Lower lobe of right lung (tissue), 2 donors: ENCODE results near the gene BET1L. TPM values are rescaled to one million over a fixed set of nuclear protein-coding genes. Genes with fewer than 3 reads are reported as not detected.
"Not testable (repeated sequence)": the region's sequence is repeated elsewhere in the genome, so short reads cannot be mapped to it uniquely, and the experiment has no call there.

Experiments used
- ATAC-seq, 2 donors: fragments of 200-7000 bp; cut with Tn5 transposase; one replicate each; pipeline ENCODE4 v1.9.1; 2020 to 2022; ENCODE audit warnings: mild to moderate bottlenecking in 2 of 2, moderate library complexity in 2 of 2
- DNase-seq: peaks from one replicate; pipeline ENCODE4 v3.0.0-alpha.2; 2020
- H3K27ac ChIP-seq: fragments of 200-600 bp; one replicate; pipeline ENCODE4 v1.8.0; 2022
- H3K27me3 ChIP-seq: fragments of 200-600 bp; one replicate; pipeline ENCODE4 v1.8.0; 2022; ENCODE audit warnings: low read depth
- H3K36me3 ChIP-seq: fragments of 200-600 bp; one replicate; pipeline ENCODE4 v1.8.0; 2022; ENCODE audit warnings: mild to moderate bottlenecking
- H3K4me1 ChIP-seq: fragments of 200-600 bp; one replicate; pipeline ENCODE4 v1.8.0; 2022
- H3K4me3 ChIP-seq: fragments of 200-600 bp; one replicate; pipeline ENCODE4 v1.8.0; 2022; ENCODE audit warnings: mild to moderate bottlenecking
- H3K9me3 ChIP-seq: fragments of 200-600 bp; one replicate; pipeline ENCODE4 v1.8.0; 2022
- CTCF ChIP-seq: fragments of 200-600 bp; IDR thresholded peaks from one replicate; pipeline ENCODE4 v1.8.0; 2022; ENCODE audit warnings: antibody characterized with exemption, mild to moderate bottlenecking
- intact Hi-C: fragments of 100-400 bp; cut with DNase I; formaldehyde crosslinking; loops from one replicate; pipeline ENCODE4 v1.11.0; 2022
- total RNA-seq: library from RNA; stranded (reverse); fragmentation: NEBNext Ultra II Directional; extraction: Animal tissue kit (Norgen Biotek cat#: 25700); gene quantifications from one replicate; pipeline ENCODE4 v1.2.1, GENCODE V29; 2021
- donor health status: DM: no; HTN: yes; CAD: no; lungs with severe emphysema.

The BET1L gene
- total RNA-seq, 1 donor from 2014 or later, result 54.2 TPM

GRCh38 chr11:196786-197731 lies 10.1 kb downstream of the BET1L start:
- Histone ChIP-seq H3K9me3 (no peaks in the 10 kb centered on the region), H3K27ac (no peak overlapping the region), H3K4me3 (no peak overlapping the region), H3K4me1 (peaks cover 10% of the 10 kb centered on the region), H3K27me3 (no peaks in the 10 kb centered on the region), H3K36me3 (peaks cover 13% of the 10 kb centered on the region)
- no peak for TF ChIP-seq CTCF
- intact Hi-C loops, result no loop called here
- DNase-seq (peak; percentile 41), ATAC-seq (no peak)

DNA sequence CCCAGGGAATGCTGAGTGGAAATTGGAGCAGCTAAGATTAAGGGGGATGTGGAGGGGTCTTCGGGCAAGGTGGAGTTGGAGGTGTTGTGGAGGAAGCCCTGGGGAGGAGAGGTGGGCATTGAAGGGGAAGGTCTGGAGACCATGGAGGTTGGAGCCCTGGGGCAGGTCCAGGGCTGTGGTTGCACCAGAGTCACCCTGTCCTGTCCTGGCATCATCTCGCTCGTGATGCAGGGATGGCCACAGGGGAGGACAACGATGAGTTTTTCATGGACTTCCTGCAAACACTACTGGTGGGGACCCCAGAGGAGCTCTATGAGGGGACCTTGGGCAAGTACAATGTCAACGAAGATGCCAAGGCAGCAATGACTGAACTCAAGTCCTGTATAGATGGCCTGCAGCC lies 13.7 kb downstream of the BET1L start:
- H3K4me1 ChIP-seq, H3K9me3 ChIP-seq, intact Hi-C loops, H3K27ac ChIP-seq, H3K36me3 ChIP-seq, H3K4me3 ChIP-seq, H3K27me3 ChIP-seq: not testable (repeated sequence)
- peak in 1 of 2 donors; percentile 29 for ATAC-seq
- peak; percentile 27 for DNase-seq

DNA sequence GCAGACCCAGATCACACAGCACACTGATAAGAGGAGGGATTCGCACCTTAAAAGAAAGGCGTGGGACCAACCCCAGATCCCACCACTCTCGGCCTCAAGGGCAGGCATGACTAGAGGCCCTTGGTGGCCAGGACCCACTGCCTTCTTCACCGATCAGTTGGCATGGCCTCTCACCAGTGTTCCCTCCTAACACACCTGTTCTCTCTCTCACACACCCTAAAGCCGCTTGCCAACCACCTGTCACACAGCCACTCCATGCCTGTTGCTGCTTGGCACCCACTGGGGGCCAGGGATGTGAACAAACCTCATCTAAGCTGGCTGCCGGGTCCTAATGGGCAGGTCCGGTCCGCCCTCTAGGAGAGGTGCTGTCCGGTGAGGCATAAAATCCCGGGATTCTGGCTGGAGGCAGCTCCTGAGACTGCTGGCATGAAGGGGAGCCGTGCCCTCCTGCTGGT lies 14.5 kb downstream of the BET1L start, which contains the start of gene SCGB1C1:
Gene SCGB1C1 (plus strand): TSS at position 405 of the 455 bp plus-strand sequence. CDS start 22 bp downstream, at position 427.
- DNase-seq, H3K27ac ChIP-seq, H3K9me3 ChIP-seq, H3K4me3 ChIP-seq, ATAC-seq, H3K4me1 ChIP-seq, H3K27me3 ChIP-seq, intact Hi-C loops, H3K36me3 ChIP-seq: not testable (repeated sequence)

DNA sequence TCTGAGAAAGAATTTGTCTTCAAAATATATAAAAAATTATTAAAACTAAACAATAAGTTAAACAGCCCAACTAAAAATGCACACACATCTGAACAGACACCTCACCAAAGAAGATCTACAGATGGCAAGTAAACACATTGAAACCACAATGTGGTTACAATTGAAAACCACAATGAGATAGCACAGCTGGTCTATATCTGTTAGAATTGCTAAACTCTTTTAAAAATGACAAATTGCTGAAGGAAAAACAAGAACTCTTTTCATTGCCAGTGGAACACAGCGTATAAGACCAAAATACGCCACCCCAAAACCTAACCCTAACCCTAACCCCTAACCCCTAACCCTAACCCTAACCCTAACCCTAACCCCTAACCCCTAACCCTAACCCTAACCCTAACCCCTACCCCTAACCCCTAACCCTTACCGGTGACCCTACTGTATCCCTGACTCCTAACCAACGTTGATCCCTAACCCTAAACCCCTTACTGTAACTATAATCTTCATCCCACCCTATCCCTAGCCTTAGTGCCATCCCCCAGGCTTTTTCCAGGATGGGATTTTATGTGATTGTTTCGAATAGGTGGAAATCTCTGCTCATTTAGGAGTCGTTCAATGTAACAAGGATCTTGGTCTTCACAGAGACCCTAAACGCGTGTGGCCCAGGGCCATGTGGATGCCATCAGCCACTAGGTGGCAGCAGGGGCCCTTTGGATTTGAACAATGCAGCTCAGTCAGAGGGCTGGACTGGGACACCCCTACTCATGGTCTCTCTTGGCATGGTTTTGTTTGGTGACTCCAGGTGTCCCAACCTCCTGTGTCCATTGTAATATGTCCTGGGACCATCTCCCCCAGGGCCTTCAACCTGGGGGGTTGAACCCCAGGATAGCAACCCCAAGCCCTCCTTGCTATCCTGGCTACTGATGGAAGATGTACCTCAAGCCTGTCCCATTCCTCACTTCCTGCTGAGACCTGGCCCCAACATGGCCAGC lies 15.4 kb downstream of the BET1L start:
- H3K9me3 ChIP-seq, H3K4me3 ChIP-seq, intact Hi-C loops, H3K4me1 ChIP-seq, H3K27ac ChIP-seq, H3K36me3 ChIP-seq, H3K27me3 ChIP-seq: not testable (repeated sequence)
- ATAC-seq (peak; percentile 68 to 73), DNase-seq (peak; percentile 52)
- peak; percentile 40 for TF ChIP-seq CTCF

- DNase-seq, intact Hi-C loops, H3K27ac ChIP-seq, H3K4me3 ChIP-seq, H3K27me3 ChIP-seq, H3K4me1 ChIP-seq, ATAC-seq, H3K36me3 ChIP-seq, H3K9me3 ChIP-seq: not testable (repeated sequence)
These were observed 16.7 kb downstream of the BET1L start for GRCh38 chr11:190546-190945.

- ATAC-seq (peak; percentile 85 to 88), DNase-seq (peak; percentile 58)
- intact Hi-C loops, H3K36me3 ChIP-seq, H3K27me3 ChIP-seq, H3K27ac ChIP-seq, H3K4me1 ChIP-seq, H3K9me3 ChIP-seq, H3K4me3 ChIP-seq: not testable (repeated sequence)
These were observed 17.3 kb downstream of the BET1L start for GRCh38 chr11:189843-190311.

DNA sequence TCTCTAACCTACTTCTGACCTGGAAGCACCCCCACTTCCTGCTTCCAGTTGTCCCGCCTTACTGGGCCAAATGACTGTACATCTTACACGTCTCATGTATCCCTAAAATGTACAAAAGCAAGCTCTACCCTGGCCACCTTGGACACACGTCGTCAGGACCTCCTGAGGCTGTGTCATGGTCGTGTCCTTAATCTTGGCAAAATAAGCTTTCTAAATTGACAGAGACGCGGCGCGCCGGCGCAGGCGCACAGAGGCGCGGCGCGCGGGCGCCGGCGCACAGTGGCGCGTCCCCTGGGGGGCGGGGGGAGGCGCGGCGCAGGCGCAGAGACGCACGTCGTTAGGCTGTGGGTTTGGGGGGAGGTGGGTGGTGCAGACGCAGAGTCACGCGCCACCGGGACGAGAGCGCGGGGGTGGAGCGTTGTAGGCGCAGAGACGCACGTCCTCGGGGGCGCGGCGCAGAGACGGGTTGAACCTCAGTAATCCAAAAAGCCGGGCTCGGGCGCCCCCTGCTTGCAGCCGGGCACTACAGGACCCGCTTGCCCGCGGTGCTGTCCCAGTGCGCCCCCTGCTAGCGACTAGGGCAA lies 17.9 kb downstream of the BET1L start:
- H3K9me3 ChIP-seq, H3K4me3 ChIP-seq, H3K27ac ChIP-seq, intact Hi-C loops, H3K27me3 ChIP-seq, H3K36me3 ChIP-seq, H3K4me1 ChIP-seq: not testable (repeated sequence)
- ATAC-seq (peak; percentile 69 to 70), DNase-seq (peak; percentile 47)
